PC-3 (cell line): Measurements from ENCODE around the gene TPR. TPM values are rescaled to one million over a fixed set of nuclear protein-coding genes. Genes with fewer than 3 reads are reported as not detected.

Experiments used
- ATAC-seq: fragments of 200-7000 bp; cut with Tn5 transposase; 2 replicates; pipeline ENCODE4 v1.9.1; 2020; ENCODE audit warnings: mild to moderate bottlenecking, moderate library complexity
- BruUV-seq: library from RNA; stranded (reverse); fragments of 400-500 nt; replicated peaks from 2 replicates; lab custom pipeline; 2021; lab: Mats Ljungman, UMichigan
- CTCF ChIA-PET: fragments of 300-600 bp; sonication (Branson Sonifier 250); formaldehyde crosslinking; loops from one replicate; lab custom pipeline; 2022; ENCODE audit warnings: antibody characterized with exemption; lab: Charles Lee
- POLR2A ChIA-PET: fragments of 300-600 bp; sonication (Branson Sonifier 250); formaldehyde crosslinking; loops from one replicate; lab custom pipeline; 2022; ENCODE audit warnings: antibody characterized with exemption; ENCODE audit not compliant: unreplicated experiment; lab: Charles Lee
- DNase-seq: peaks from one replicate; pipeline ENCODE4 v3.0.0-alpha.2; 2015
- H2AFZ ChIP-seq: fragments of 300-600 bp; sonication (generic); 2 replicates; pipeline ENCODE4 v1.6.0; 2016; ENCODE audit warnings: antibody characterized with exemption, low read length
- H3F3A ChIP-seq: fragments of 300-600 bp; sonication (generic); one replicate; pipeline ENCODE4 v1.6.0; 2017; ENCODE audit warnings: antibody characterized with exemption, low read length, control low read depth, mild to moderate bottlenecking; ENCODE audit not compliant: unreplicated experiment
- H3K27ac ChIP-seq: fragments of 300-600 bp; sonication (generic); 2 replicates; pipeline ENCODE4 v1.5.1; 2016; ENCODE audit warnings: mild to moderate bottlenecking, low read length
- H3K27me3 ChIP-seq: fragments of 300-600 bp; sonication (generic); 2 replicates; pipeline ENCODE4 v1.6.1; 2016; ENCODE audit warnings: low read length, mixed read lengths
- H3K36me3 ChIP-seq: fragments of 300-600 bp; sonication (generic); 2 replicates; pipeline ENCODE4 v1.6.1; 2016; ENCODE audit warnings: low read depth, mixed run types, low read length, mixed read lengths
- H3K4me1 ChIP-seq: fragments of 300-600 bp; sonication (generic); 2 replicates; pipeline ENCODE4 v1.5.1; 2016; ENCODE audit warnings: low read length; ENCODE audit not compliant: insufficient read depth
- H3K4me2 ChIP-seq: fragments of 300-600 bp; sonication (generic); 2 replicates; pipeline ENCODE4 v1.6.0; 2016; ENCODE audit warnings: low read length
- H3K4me3 ChIP-seq: fragments of 300-600 bp; sonication (generic); 2 replicates; pipeline ENCODE4 v1.5.1; 2016; ENCODE audit warnings: mild to moderate bottlenecking, low read length, mixed read lengths
- H3K79me2 ChIP-seq: fragments of 300-600 bp; sonication (generic); 2 replicates; pipeline ENCODE4 v1.6.1; 2017; ENCODE audit warnings: low read length, mixed read lengths
- H3K9ac ChIP-seq: fragments of 300-600 bp; sonication (generic); 2 replicates; pipeline ENCODE4 v1.6.0; 2016; ENCODE audit warnings: mild to moderate bottlenecking, low read length
- H3K9me2 ChIP-seq: fragments of 300-600 bp; sonication (generic); replicated peaks from 2 replicates; pipeline ENCODE4 v1.6.1; 2016; ENCODE audit warnings: mixed run types, low read length, mixed read lengths
- H3K9me3 ChIP-seq: fragments of 300-600 bp; sonication (generic); 2 replicates; pipeline ENCODE4 v1.6.1; 2016; ENCODE audit warnings: low read length, mixed read lengths
- H4K20me1 ChIP-seq: fragments of 300-600 bp; sonication (generic); 2 replicates; pipeline ENCODE4 v1.6.1; 2016; ENCODE audit warnings: low read length, mixed read lengths
- CTCF ChIP-seq: fragments of 300-600 bp; sonication (generic); conservative IDR thresholded peaks from 2 replicates; pipeline ENCODE4 v1.5.1; 2017; ENCODE audit warnings: antibody characterized with exemption, low read depth, mild to moderate bottlenecking, low read length
- EZH2 ChIP-seq: fragments of 300-600 bp; sonication (generic); IDR thresholded peaks from one replicate; pipeline ENCODE4 v1.6.1; 2017; ENCODE audit warnings: antibody characterized with exemption, mild to moderate bottlenecking, low read length; ENCODE audit not compliant: unreplicated experiment
- EZH2phosphoT487 ChIP-seq: fragments of 300-600 bp; sonication (generic); IDR thresholded peaks from 2 replicates; pipeline ENCODE4 v1.6.1; 2018; ENCODE audit warnings: mild to moderate bottlenecking, antibody characterized with exemption, low read length, borderline replicate concordance
- intact Hi-C: fragments of 100-400 bp; cut with micrococcal nuclease; formaldehyde crosslinking; loops from 2 replicates; pipeline ENCODE4 v1.9.0; 2023
- total RNA-seq: library from RNA; depleted of rRNA; stranded (reverse); fragments of >200 nt; gene quantifications from 2 replicates; pipeline ENCODE4 v1.2.3, GENCODE V29; 2014; rRNA removed

TPR gene
- total RNA-seq, 1 experiment from 2014 or later, result 39.3 TPM

DNA sequence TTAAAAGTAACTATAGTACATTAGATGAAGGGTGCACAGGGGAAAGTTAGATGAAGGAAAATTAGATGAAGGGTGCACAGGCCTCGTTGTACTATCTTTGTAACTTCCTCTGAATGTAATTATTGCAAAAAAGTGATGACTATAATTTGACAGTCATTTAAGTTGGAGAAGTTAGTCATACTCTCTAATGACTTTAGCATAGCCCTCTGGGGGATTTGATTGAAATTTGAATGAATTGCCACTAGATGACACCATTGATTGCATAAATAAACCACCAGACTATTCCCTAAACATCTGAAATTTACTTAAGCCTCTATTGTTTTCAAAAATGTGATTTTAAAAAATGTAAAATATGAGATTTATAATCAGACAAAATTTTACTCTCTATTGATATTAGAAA is 102.6 kb downstream of the TPR start:
- Histone ChIP-seq H3K4me3 (no peak overlapping the region), H3K36me3 (no peaks in the 10 kb centered on the region), H3K9me3 (no peaks in the 10 kb centered on the region), H3K4me1 (no peaks in the 10 kb centered on the region), H3K27me3 (no peaks in the 10 kb centered on the region), H3K9me2 (no peaks in the 10 kb centered on the region), H3K4me2 (no peak overlapping the region), H3F3A (no peaks in the 10 kb centered on the region), H3K9ac (no peak overlapping the region), H3K27ac (no peak overlapping the region), H4K20me1 (no peaks in the 10 kb centered on the region), H2AFZ (no peak overlapping the region), H3K79me2 (no peaks in the 10 kb centered on the region)
- BruUV-seq, result no TSS peak
- no peak for DNase-seq
- intact Hi-C loops, result no loop called here
- ATAC-seq, result no peak
- no peak for TF ChIP-seq EZH2
- TF ChIP-seq CTCF, result no peak; the same call in 1 of the 2 replicates
- POLR2A ChIA-PET, result no interaction called here
- CTCF ChIA-PET, result no interaction called here

DNA sequence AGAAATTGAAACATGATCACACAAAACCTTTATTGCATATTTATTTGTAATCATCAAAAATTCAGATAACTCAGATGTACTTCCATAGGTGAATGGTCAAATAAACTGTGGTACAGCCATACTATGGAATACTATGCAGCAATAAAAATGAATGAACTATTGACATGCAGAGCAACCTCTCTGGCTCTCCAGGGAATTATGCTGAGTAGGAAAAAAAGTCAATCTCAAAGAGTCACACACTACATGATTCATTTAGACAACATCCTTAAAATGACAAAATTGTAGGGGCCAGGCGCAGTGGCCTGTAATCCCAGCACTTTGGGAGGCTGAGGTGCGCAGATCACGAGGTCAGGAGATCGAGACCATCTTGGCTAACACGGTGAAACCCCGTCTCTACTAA is 104.0 kb downstream of the TPR start:
- H3K27me3 ChIP-seq, result no peaks in the 10 kb centered on the region
- no peak for ATAC-seq
- H3K27ac ChIP-seq, result no peak overlapping the region
- no peaks in the 10 kb centered on the region for H4K20me1 ChIP-seq
- no peaks in the 10 kb centered on the region for H3K36me3 ChIP-seq
- no peaks in the 10 kb centered on the region for H3K4me1 ChIP-seq
- H3K4me2 ChIP-seq, result no peak overlapping the region
- no peaks in the 10 kb centered on the region for H3K9me3 ChIP-seq
- TF ChIP-seq EZH2, result no peak
- TF ChIP-seq CTCF, result no peak
- TF ChIP-seq EZH2phosphoT487, result no peak
- H3F3A ChIP-seq, result no peaks in the 10 kb centered on the region
- no TSS peak for BruUV-seq
- no peak overlapping the region for H3K9ac ChIP-seq
- ChIA-PET CTCF (no interaction called here), POLR2A (no interaction called here)
- no peak overlapping the region for H3K4me3 ChIP-seq
- H3K9me2 ChIP-seq, result no peaks in the 10 kb centered on the region
- H3K79me2 ChIP-seq, result no peaks in the 10 kb centered on the region
- no peak overlapping the region for H2AFZ ChIP-seq
- no peak for DNase-seq
- intact Hi-C loops, result no loop called here

Other genes starting within 250 kb of the TPR start
- gene PRG4, start 79.0 kb downstream of the TPR start, total RNA-seq, result not detected in 2 replicates
- gene ODR4, start 585 bp upstream of the TPR start, total RNA-seq, result 7.9 and 14.9 TPM in 2 replicates
- gene PDC, start 85.9 kb upstream of the TPR start, total RNA-seq, result not detected in 2 replicates